NCI-H146 treated with DMSO at 0.1 percent for 48 hours (cell line): Measurements from ENCODE around the gene ITGB8.

ENCODE experiments used
- DNase-seq: peaks from one replicate; lab custom pipeline; 2025; ENCODE audit not compliant: unreplicated experiment; lab: John Stamatoyannopoulos, UW

ITGB8 gene

GRCh38 chr7:20307119-20307518 is 23.6 kb upstream of the ITGB8 start:
- DNase-seq: no peak

- DNase-seq: no peak
Measured at GRCh38 chr7:20307901-20308300, 22.8 kb upstream of the ITGB8 start.

GRCh38 chr7:20310301-20310700 is 20.4 kb upstream of the ITGB8 start:
- no peak for DNase-seq

GRCh38 chr7:20310963-20311742 is 19.5 kb upstream of the ITGB8 start:
- DNase-seq: peak; percentile 51

GRCh38 chr7:20311743-20312042 is 19.0 kb upstream of the ITGB8 start:
- DNase-seq: no peak

- no peak for DNase-seq
Measured at GRCh38 chr7:20312562-20312961, 18.1 kb upstream of the ITGB8 start.

- no peak for DNase-seq
Measured at GRCh38 chr7:20313626-20314025, 17.1 kb upstream of the ITGB8 start.

GRCh38 chr7:20314198-20314597 is 16.5 kb upstream of the ITGB8 start:
- no peak for DNase-seq

- DNase-seq: no peak
Measured at GRCh38 chr7:20316706-20317105, 14.0 kb upstream of the ITGB8 start.

GRCh38 chr7:20317413-20317812 is 13.3 kb upstream of the ITGB8 start:
- DNase-seq: no peak

GRCh38 chr7:20318933-20319332 is 11.8 kb upstream of the ITGB8 start:
- no peak for DNase-seq

GRCh38 chr7:20320322-20320721 is 10.4 kb upstream of the ITGB8 start:
- no peak for DNase-seq

GRCh38 chr7:20320786-20321185 is 9.9 kb upstream of the ITGB8 start:
- no peak for DNase-seq

- no peak for DNase-seq
Measured at GRCh38 chr7:20323595-20323994, 7.1 kb upstream of the ITGB8 start.

- DNase-seq: no peak
Measured at GRCh38 chr7:20326342-20326741, 4.4 kb upstream of the ITGB8 start.

GRCh38 chr7:20327055-20327454 is 3.6 kb upstream of the ITGB8 start:
- DNase-seq: no peak

GRCh38 chr7:20328027-20328426 is 2.7 kb upstream of the ITGB8 start:
- no peak for DNase-seq

GRCh38 chr7:20328692-20329091 is 2.0 kb upstream of the ITGB8 start:
- DNase-seq: no peak

GRCh38 chr7:20329389-20330238 is 1.1 kb upstream of the ITGB8 start:
- DNase-seq: peak; percentile 86

GRCh38 chr7:20330928-20331909 is 519 bp downstream of the ITGB8 start:
- peak; percentile 66 for DNase-seq
